Activated CD8-positive, alpha-beta memory T cell treated with anti-CD3 and anti-CD28 coated beads, Interleukin-2, amount 50 U/mL, for 24 hours (primary cell): Measurements from ENCODE around the gene CFAP91.

Source experiments
- DNase-seq: peaks from one replicate; pipeline ENCODE4 v3.0.0-alpha.2; 2020; ENCODE audit errors: extremely low read depth

CFAP91 gene

DNA sequence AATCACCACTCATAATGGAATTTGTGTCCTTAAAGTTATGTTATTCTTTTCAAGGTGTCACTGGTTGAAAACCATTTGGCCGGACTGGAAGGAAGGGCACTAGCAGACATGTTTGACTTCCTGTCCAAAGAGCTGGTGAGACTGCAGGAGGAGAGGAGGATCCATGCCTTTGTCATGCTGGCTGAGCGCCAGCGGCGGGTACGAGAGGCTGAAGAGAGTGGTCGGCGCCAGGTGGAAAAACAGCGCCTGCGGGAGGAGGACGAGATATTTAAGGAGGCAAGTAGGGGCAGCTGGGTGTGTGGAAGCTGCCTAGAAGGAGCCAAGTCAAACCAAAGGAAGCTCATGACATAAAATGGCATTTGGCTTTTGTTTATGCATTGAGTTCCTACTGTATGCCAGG, 41.1 kb downstream of the CFAP91 start:
- no peak for DNase-seq

DNA sequence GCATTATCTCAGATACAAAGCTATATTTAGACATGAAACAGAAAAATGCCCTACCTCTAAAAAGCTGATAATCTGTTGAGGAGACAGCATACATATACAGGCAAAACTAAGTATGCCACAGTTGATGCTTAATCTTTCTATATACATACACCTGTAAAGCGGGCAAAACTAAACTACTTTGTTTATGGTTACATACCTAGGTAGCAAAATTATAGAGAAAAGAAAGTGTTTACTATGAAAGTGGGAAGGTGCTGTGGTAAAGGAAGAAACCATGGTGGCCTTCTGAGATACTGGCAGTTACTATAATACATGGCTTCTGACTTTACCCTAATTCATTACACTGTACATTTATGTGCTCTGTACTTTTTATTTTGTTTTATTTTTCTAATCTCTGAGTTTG, 43.1 kb downstream of the CFAP91 start:
- no peak for DNase-seq

DNA sequence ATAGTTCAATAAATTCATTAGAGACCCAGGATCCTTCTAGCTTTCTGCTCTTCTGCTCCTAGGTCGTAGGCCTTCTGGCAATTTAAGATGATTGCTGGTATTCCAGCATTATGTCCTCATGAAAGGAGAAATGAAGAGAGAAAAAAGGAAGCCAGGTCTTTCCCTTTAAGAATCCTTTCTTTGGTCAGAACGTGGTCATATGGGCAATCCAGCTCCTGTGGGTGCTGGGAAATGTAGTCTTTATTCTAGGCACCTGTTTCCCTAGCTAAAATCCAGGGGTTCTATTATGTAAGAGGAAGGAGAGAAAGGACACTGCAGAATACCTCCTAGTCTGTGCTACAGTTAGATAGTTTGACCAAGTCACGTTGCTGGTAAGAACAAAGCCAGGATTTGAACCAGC, 43.6 kb downstream of the CFAP91 start:
- DNase-seq, result no peak

DNA sequence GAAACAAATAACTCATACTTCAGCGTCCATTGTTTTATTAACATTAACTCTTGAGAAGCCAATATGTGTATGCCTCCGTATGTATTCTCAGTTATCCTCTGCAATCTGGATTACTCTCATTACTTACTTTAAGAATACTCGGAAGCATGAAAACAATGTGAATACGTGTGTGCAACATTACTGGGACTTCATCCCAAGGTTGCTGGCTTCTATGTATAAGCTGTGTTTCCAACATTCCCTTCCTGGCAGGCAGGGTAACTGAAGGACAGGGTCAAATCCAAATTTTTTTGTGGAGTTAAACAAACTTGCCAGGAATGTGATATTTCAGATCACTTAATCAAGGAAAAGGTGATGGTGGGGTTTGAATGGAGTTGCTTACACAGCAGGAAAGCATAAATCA, 44.5 kb downstream of the CFAP91 start:
- DNase-seq, result no peak

DNA sequence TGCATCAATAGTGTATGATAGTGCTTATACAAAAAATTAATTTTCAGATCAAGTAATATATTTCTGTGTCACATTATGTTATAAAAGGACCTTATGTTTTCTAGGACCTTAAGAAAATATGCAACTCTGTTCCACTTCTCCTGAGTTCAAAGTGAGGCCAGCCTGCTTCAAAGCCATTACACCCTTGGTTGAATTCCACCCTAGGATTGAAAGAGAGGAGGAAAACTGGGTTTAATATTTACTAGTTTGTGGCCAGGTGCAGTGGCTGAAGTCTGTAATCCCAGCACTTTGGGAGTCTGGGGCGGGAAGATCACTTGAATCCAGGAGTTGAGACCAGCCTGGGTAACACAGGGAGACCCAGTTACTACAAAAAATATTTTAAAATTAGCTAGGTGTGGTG, 46.2 kb downstream of the CFAP91 start:
- no peak for DNase-seq

DNA sequence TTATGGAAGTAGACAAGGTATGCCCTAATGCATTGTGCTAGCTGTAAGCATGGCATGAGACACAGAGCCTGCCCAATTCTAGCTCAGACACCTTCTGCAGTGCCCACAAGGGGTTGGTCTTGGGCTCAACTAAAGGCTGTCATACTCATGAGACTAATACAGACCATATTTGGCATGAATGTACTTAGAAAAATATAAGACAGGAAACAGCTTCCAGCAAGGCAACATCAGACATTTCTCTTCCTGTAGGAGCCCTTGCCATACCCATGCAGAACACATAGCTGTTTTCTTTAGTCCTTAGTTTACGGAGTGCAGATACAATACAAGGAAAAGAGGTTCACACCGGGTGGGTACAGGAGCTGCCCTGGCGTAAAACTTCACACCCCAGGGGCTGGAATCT, 48.6 kb downstream of the CFAP91 start:
- no peak for DNase-seq
